ENCODE data around the gene ARPC5.
A peak's percentile ranks its signal among the peaks of the same experiment; 100 is the strongest.
"Not testable (repeated sequence)": the region's sequence is repeated elsewhere in the genome, so short reads cannot be mapped to it uniquely, and the experiment has no call there.

Gene ARPC5

GRCh38 chr1:183651612-183652011 is 16.0 kb upstream of the ARPC5 start:
- no peak for DNase-seq

GRCh38 chr1:183648042-183648441 is 12.5 kb upstream of the ARPC5 start:
- no peak for DNase-seq

GRCh38 chr1:183646776-183647175 is 11.2 kb upstream of the ARPC5 start:
- DNase-seq = no peak

- DNase-seq = no peak
Measured at GRCh38 chr1:183645531-183645930, 9.9 kb upstream of the ARPC5 start.

- DNase-seq = no peak
Measured at GRCh38 chr1:183642166-183642565, 6.6 kb upstream of the ARPC5 start.

GRCh38 chr1:183640193-183640592 is 4.6 kb upstream of the ARPC5 start:
- no peak for DNase-seq

- no peak for DNase-seq
Measured at GRCh38 chr1:183638649-183639387, 3.2 kb upstream of the ARPC5 start.

- no peak for DNase-seq
Measured at GRCh38 chr1:183636783-183637182, 1.2 kb upstream of the ARPC5 start.

- no peak for DNase-seq
Measured at GRCh38 chr1:183636334-183636682, 725 bp upstream of the ARPC5 start.

GRCh38 chr1:183635099-183635605 is 431 bp downstream of the ARPC5 start:
- no peak for DNase-seq

- no peak for DNase-seq
Measured at GRCh38 chr1:183634429-183635065, 1.0 kb downstream of the ARPC5 start.

- peak; percentile 16 for DNase-seq
Measured at GRCh38 chr1:183633676-183634343, 1.8 kb downstream of the ARPC5 start.

GRCh38 chr1:183632964-183633363 is 2.6 kb downstream of the ARPC5 start:
- no peak for DNase-seq

- no peak for DNase-seq
Measured at GRCh38 chr1:183632114-183632513, 3.5 kb downstream of the ARPC5 start.

- DNase-seq = no peak
Measured at GRCh38 chr1:183630748-183631147, 4.8 kb downstream of the ARPC5 start.

GRCh38 chr1:183628537-183628936 is 7.0 kb downstream of the ARPC5 start:
- DNase-seq = no peak

- not testable (repeated sequence) for DNase-seq
Measured at GRCh38 chr1:183626236-183626635, 9.3 kb downstream of the ARPC5 start.

GRCh38 chr1:183622884-183623785 is 12.4 kb downstream of the ARPC5 start:
- no peak for DNase-seq

GRCh38 chr1:183622013-183622412 is 13.6 kb downstream of the ARPC5 start:
- no peak for DNase-seq

- no peak for DNase-seq
Measured at GRCh38 chr1:183620311-183620710, 15.3 kb downstream of the ARPC5 start.

- DNase-seq = no peak
Measured at GRCh38 chr1:183619781-183620180, 15.8 kb downstream of the ARPC5 start.

- not testable (repeated sequence) for DNase-seq
Measured at GRCh38 chr1:183618202-183618601, 17.4 kb downstream of the ARPC5 start.

Measured in right kidney (tissue), 1 donor.